ENCODE measurements around the gene VIT.

Gene VIT

GRCh38 chr2:36775261-36775660 is 78.8 kb downstream of the VIT start:
- no peak for DNase-seq

DNA sequence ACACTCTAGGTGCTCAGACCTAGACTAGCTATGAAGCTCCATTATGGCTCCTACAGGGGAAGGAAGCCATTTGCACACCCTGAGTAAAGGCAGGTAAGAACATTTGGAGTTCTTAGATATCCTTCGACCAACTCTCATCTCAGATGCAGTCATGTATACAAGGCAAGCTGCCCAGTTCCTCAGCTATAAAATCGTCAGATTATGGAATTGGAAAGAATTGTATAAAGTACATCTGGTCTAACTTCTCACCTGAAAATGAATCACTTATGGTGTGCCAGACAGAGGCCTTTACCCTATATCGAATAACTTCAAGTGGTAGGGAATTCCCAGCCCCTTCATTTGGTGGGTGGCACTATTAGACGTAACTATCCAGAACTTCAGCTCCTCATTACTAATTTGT is 79.3 kb downstream of the VIT start:
- DNase-seq: no peak

- no peak for DNase-seq
These were observed 80.8 kb downstream of the VIT start for GRCh38 chr2:36777272-36777671.

DNA sequence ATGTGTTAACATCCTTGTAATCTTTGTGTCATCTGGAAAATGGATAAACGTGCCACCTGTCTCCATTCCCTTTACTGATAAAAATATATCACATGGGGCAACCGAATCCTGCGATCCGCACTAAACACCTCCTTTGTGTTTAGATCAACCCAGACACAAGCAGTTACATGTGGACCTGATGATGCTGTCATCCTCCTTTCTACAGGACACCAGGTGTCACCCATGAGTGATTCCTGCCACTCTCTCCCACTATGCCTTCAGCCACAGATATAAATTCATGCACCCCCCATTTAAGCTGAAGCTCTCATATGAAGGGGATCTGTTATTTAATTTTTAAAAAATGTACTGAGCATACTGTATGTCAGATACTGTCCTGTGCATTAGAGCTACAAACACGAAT is 81.3 kb downstream of the VIT start:
- no peak for DNase-seq

DNA sequence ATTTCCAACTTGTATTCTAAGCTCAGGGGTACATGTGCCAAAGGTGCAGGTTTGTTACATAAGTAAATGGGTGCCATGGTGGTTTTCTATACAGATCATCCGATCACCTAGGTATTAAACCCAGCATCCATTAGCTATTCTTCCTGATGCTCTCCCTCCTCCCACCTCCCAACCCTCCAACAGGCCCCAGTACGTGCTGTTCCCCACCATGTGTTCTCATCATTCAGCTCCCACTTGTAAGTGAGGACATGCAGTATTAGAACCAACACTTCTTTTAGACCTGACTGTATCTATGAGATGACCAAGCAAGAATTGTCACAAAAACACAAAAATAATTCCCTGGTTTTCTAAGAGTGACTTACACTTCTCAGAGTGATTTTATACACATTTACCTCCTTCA is 83.0 kb downstream of the VIT start:
- DNase-seq: no peak

DNA sequence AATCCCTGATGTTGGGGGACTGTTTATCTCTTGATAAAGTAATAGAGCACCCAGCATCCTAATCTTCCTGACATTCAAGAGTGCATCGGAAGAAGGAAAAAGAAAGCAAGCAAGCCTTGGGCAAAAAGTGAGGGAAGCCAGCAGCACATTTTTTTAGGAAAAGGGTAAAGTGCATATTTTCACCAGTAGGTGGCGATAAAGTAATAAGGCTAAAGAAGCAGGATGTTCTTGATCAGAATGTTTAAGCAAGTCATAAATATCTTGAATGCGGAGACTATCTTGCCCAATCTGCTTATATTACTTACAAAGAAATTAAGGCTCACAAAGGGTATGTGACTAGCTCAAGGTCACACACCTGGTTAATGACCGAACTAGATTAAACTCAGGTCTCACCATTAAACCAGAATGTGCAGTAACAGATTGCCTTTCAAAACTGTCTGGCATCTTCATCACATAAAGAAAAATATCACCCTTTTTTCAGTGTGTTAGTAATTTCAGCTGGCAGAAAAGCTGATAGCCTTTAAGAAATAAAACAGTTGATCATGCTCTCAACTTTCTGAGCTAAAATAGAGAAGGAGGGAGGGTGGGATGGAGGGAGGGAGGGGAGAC is 83.8 kb downstream of the VIT start:
- DNase-seq: peak; percentile 13

GRCh38 chr2:36781907-36782720 is 85.6 kb downstream of the VIT start:
- DNase-seq: no peak

DNA sequence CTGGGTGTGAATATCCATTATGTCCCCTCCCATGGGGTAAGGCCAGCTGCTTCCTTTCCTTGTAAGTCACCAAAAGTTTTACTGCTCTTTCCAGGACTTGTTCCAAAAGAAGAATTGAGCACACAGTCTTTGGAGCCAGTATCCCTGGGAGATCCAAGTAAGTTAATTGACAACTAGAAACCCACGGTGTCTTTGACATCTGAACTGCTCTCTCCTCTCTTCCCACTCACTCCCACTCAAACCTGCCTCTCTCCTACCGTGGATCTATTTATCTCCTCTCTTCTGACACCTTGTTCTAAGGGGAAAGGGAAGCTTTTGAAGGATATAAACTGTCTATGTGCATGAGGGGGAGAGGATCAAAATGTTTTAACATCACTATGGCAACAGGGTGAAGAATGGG is 86.7 kb downstream of the VIT start:
- no peak for DNase-seq

DNA sequence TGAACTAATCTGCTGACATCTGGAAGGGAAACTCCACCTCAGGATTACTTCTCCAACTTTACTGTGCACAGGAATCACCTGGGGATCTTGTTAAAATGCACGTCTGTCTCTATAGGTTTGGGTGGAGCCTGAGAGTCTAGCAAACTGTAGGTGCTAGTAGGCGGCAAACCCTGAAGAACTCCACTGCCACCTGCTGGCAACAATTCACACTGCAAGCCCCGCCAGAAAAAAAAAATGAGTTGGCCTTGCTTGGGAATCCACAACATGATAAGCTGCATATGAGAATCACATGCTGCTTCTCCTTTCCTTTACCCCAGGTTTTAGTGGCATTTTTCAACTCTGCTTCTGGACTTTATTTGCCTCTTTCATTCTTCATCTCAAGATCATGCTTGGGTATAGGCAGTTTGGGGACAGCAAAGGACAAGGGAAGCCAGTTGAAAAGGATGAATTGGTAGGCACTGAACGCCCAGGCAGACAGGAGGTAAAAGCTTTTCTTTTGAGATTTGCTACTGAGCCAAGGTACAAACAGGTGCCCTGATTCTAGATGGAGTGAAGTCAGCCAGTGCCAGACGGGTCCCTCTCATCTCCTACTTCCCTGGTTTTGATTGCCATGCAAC is 88.8 kb downstream of the VIT start:
- DNase-seq: peak; percentile 24

DNA sequence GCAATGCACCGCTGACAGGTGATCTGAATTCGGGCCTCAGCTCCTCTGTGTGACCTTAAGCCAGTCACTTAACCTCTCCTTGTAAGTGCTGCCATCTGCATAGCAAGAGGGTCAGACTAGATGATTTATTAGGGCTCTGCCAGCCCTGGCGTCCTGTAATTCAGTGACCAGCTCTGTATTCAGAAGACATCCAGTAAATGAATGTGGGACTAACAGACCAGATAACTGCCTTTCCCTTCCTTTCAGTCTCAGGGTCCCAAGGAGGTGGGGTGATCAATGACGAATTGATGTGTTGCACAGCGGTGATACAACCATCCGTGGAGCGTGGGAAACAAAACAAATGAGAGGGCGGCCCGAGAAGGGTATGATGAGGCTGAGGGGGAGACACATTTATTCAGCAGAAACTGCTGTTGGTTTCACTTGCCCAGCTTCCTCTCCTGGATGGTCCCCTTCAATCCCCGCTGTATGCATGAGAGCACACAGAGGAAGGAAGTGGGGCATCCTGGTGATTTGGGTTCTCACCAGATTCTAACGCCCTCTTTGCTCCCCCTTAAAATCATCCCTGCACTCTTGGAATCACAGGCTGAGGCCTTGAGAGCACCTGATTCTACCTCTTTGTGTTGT is 92.8 kb downstream of the VIT start:
- DNase-seq: no peak

GRCh38 chr2:36792951-36793350 is 96.4 kb downstream of the VIT start:
- DNase-seq: no peak

DNA sequence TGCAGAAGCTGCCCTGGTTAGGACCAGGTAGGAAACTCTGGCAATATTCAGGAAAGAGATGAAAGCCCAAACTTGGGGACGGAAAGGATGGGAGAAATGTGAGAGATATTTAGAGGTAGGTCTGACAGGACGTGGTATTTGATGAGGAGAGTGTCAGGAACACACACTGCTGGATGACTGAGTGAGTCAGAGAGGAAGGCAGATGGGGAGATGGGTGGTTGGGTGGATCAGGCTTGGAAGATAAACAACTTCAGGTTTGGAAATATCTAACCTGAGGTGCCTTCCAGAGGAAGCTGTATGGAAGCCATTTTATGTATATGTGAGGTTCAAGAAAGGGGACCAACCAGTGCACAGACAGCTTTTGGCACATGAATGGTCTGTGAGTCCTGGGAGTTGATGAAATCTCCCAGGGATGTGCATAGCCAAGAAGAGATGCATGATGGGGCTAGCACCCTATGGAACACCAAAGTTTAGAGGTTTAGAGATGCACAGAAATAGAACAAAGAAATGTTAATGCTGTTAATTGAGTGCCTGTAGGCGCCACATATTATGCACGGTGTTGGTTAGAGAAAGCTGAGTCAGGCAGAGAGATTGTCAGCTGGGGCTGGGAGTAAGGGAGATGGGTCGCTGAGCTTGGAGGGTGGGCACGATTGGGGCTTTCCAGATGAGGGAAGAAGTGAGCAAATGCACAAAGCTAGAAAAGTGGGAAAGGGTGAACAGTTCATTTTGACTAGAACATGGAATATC is 101.0 kb downstream of the VIT start:
- no peak for DNase-seq

DNA sequence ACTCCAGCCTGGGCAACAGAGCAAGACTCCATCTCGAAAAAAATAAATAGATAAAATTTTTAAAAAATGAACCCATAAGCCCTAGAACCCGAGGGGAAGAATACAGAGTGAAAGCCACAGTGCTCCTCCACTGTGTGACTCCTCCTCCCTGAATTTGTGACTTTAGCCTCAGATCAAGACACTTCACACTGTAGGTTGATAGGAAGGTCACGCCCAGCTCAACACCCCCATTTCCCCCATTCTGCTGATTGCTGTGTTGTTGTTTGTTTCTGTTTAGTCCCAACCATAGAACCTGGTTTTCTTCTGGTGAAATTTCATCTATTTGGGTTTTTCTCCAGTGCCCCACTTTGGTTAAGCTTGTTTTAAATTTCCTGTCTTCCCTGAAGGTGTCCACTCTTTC is 102.2 kb downstream of the VIT start:
- DNase-seq: no peak

DNA sequence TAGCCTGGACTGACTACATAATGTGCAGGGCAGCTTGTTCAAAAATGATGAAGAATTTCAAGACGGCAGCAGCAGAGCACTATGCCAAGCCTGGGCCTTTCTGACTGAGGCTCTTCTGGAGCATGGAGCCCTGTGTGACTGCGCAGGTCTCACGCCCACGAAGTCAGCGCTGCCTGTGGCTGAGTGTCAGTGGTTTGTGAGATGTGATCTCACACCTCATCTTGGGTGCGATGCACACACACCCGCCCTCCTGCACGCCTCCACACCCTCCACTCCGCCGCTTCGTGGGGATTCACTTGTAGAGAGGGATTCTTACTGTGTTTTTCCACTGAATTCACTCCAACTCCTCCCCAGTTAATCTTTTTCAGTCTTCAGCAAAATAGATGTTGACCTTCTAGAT is 103.9 kb downstream of the VIT start:
- DNase-seq: no peak

DNA sequence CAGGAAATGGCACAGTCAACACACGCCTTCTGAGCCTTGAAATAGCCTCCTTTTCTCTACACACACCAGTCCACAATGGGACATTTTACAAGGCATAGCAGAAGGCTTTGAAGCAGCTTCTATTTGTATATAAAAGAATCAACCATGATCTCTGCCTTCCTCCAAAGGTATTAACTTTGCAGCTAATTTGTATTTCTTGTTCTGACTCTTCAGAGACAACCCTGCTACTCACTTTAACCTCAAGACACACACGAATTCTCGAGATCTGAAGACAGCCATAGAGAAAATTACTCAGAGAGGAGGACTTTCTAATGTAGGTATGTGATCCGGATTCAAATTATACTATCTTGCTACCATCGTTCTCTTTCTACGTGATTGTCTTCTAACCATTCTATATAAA is 104.6 kb downstream of the VIT start:
- no peak for DNase-seq

DNA sequence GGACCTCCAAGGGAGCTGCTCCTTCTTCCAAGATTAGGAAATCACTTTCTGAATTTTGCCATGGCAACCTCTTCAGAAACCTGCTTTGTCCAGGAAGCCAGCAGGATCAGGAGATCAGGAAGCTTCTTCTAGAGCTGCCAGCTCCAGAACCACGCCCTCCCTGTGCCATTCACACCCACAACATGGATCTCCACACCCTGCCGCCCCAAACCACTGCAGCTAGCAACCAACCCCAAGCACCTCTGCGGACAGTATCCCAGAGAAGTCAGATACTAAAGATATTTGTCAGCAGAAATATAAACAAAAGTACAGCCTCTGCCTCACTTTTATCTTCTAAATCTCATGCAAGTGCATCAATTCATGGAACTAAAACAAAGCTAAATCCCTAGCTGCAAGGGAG is 106.4 kb downstream of the VIT start:
- no peak for DNase-seq

- DNase-seq: no peak
These were observed 109.2 kb downstream of the VIT start for GRCh38 chr2:36805635-36806224.

- DNase-seq: no peak
These were observed 110.8 kb downstream of the VIT start for GRCh38 chr2:36807223-36807886.

DNA sequence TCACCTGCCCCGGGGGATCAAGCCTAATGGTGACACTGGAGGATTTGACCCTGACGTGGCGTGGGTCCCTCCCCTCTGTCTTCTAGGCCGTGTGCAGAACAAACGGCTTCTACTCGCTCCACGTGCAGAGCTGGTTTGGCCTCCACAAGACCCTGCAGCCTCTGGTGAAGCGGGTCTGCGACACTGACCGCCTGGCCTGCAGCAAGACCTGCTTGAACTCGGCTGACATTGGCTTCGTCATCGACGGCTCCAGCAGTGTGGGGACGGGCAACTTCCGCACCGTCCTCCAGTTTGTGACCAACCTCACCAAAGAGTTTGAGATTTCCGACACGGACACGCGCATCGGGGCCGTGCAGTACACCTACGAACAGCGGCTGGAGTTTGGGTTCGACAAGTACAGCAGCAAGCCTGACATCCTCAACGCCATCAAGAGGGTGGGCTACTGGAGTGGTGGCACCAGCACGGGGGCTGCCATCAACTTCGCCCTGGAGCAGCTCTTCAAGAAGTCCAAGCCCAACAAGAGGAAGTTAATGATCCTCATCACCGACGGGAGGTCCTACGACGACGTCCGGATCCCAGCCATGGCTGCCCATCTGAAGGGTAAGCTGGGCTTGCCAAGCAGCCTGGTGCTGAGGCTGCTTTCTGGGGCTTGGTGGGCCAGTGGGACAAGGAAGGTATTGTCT is 112.0 kb downstream of the VIT start:
- DNase-seq: no peak

- no peak for DNase-seq
These were observed 112.5 kb downstream of the VIT start for GRCh38 chr2:36809069-36809445.

GRCh38 chr2:36811071-36811470 is 114.6 kb downstream of the VIT start:
- no peak for DNase-seq

DNA sequence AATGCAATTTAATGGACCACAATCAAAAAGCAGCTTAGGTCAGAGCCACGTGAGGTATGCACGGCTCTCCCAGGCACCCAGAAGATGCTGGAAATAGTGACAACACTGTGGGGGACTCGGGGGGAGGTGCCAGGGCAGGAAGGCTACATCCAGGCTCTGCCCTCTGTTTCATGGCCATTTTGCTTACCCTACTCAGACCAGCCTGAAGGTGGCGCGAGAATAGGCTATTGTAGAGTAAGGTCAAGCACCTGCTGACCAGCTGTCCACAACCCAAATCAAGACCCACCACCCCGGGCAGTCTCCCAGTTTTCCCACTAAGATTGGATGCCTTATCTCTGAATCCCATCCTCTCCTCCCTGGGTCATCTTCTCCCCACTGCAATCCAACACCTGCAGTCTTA is 115.7 kb downstream of the VIT start:
- no peak for DNase-seq
